GM18517 (cell line): ENCODE results near the gene APLN.

Source experiments
- ATAC-seq: cut with Tn5 transposase; IDR thresholded peaks from one replicate; pipeline ENCODE4 v1.9.1; 2021; ENCODE audit warnings: mild to moderate bottlenecking, moderate library complexity; ENCODE audit not compliant: unreplicated experiment

The APLN gene

GRCh38 chrX:129654652-129655546 lies at the start of gene APLN:
APLN (minus strand) TSS chrX:129654956; CDS start chrX:129654630, 326 bp downstream.
- ATAC-seq = no peak

- ATAC-seq = no peak
Observed at GRCh38 chrX:129704491-129704890, 49.7 kb upstream of the APLN start.

GRCh38 chrX:129701624-129702069 lies 46.9 kb upstream of the APLN start:
- ATAC-seq = no peak

- no peak for ATAC-seq
Observed at GRCh38 chrX:129700536-129700935, 45.8 kb upstream of the APLN start.

GRCh38 chrX:129698150-129698549 lies 43.4 kb upstream of the APLN start:
- ATAC-seq = no peak

GRCh38 chrX:129697204-129697829 lies 42.6 kb upstream of the APLN start:
- ATAC-seq = no peak

- no peak for ATAC-seq
Observed at GRCh38 chrX:129696463-129697155, 41.9 kb upstream of the APLN start.

- no peak for ATAC-seq
Observed at GRCh38 chrX:129695937-129696336, 41.2 kb upstream of the APLN start.

GRCh38 chrX:129695535-129695934 lies 40.8 kb upstream of the APLN start:
- ATAC-seq = no peak

- ATAC-seq = no peak
Observed at GRCh38 chrX:129694805-129695204, 40.0 kb upstream of the APLN start.

GRCh38 chrX:129693354-129693753 lies 38.6 kb upstream of the APLN start:
- no peak for ATAC-seq

GRCh38 chrX:129690435-129690834 lies 35.7 kb upstream of the APLN start:
- no peak for ATAC-seq

GRCh38 chrX:129689796-129690195 lies 35.0 kb upstream of the APLN start:
- ATAC-seq = no peak

GRCh38 chrX:129688097-129688496 lies 33.3 kb upstream of the APLN start:
- ATAC-seq = no peak

- ATAC-seq = no peak
Observed at GRCh38 chrX:129686422-129686948, 31.7 kb upstream of the APLN start.

- ATAC-seq = no peak
Observed at GRCh38 chrX:129682979-129683378, 28.2 kb upstream of the APLN start.

GRCh38 chrX:129679901-129680300 lies 25.1 kb upstream of the APLN start:
- ATAC-seq = no peak

GRCh38 chrX:129678614-129679195 lies 23.9 kb upstream of the APLN start:
- ATAC-seq = peak; percentile 32

GRCh38 chrX:129667412-129667811 lies 12.7 kb upstream of the APLN start:
- no peak for ATAC-seq

GRCh38 chrX:129665916-129666644 lies 11.3 kb upstream of the APLN start:
- no peak for ATAC-seq
